Stomach (tissue), 4 donors: ENCODE data around the gene TPRN.

Source experiments
- EP300 ChIP-seq: sonication (generic); formaldehyde crosslinking; IDR thresholded peaks from one replicate; pipeline ENCODE4 v1.6.1; 2017; ENCODE audit warnings: antibody characterized with exemption
- POLR2A ChIP-seq, 4 donors: fragments of 450-650 bp; IDR thresholded peaks; one replicate each; pipeline ENCODE4 v1.6.1; 2016; ENCODE audit warnings: antibody characterized with exemption in 4 of 4, control low read depth in 2 of 4, mild to moderate bottlenecking in 1 of 4, moderate library complexity in 1 of 4
- TF ChIP-seq, protein P1 (sequence below), 7 experiments: fragments of 450-650 bp in 4 of 7; fragments of 200-600 bp in 3 of 7; sonication (generic) in 3 of 7; IDR thresholded peaks; one replicate each; pipeline ENCODE4 v1.5.1; 2016 to 2019; ENCODE audit warnings: antibody characterized with exemption in 7 of 7, control low read depth in 2 of 7, mild to moderate bottlenecking in 1 of 7

DNA sequence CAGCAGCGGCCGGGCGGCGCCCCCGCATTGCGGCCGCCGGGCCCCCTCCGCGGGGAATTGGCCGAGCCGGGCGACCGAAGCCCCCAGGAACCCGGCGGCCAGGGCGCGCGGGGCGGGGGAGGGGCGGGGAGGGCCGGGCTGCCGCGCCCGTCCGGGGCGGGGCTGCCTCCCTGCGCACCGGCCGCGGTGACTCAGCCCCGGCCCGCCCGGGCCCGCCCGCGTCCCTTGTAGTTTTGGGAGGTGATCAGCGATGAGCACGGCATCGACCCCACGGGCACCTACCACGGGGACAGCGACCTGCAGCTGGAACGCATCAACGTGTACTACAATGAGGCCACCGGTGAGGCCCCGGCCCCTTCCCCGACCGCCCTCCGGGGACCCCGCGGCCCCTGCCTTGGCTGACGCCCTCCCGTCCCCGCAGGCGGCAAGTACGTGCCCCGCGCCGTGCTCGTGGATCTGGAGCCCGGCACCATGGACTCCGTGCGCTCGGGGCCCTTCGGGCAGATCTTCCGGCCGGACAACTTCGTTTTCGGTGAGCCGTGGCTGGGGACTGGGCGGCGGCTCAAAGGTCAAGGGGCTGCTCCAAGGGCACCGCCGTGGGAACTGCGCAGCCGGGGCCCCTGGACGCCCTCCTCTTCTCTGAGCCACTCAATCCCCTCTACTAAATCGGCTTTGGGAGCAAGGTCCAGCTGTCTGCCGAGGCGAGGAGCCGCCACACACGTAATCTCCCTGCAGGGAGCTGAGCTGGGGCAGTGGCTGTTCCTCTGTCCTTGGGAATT, 41.1 kb upstream of the TPRN start:
- no peak for TF ChIP-seq POLR2A (IDR thresholded peaks at IDR 0.05)
- TF ChIP-seq, protein P1, sequence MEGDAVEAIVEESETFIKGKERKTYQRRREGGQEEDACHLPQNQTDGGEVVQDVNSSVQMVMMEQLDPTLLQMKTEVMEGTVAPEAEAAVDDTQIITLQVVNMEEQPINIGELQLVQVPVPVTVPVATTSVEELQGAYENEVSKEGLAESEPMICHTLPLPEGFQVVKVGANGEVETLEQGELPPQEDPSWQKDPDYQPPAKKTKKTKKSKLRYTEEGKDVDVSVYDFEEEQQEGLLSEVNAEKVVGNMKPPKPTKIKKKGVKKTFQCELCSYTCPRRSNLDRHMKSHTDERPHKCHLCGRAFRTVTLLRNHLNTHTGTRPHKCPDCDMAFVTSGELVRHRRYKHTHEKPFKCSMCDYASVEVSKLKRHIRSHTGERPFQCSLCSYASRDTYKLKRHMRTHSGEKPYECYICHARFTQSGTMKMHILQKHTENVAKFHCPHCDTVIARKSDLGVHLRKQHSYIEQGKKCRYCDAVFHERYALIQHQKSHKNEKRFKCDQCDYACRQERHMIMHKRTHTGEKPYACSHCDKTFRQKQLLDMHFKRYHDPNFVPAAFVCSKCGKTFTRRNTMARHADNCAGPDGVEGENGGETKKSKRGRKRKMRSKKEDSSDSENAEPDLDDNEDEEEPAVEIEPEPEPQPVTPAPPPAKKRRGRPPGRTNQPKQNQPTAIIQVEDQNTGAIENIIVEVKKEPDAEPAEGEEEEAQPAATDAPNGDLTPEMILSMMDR (IDR thresholded peaks at IDR 0.05): no peak
- TF ChIP-seq EP300: no peak
